Measurements from ENCODE around the gene SYNGR3.

SYNGR3 gene

GRCh38 chr16:1997494-1998359, 8.0 kb downstream of the SYNGR3 start:
- H3K27ac ChIP-seq = no peak overlapping the region
- in situ Hi-C loops (cut with HindIII; ENCODE audit: low pct_ligation_motif_present, low sequenced_read_pairs) = no loop called here
- H3K27me3 ChIP-seq (replicated peaks) = no peaks in the 10 kb centered on the region
- H3K4me3 ChIP-seq (ENCODE audit: low read depth, low read length) = no peak overlapping the region
- TF ChIP-seq CTCF (IDR thresholded peaks at IDR 0.05; ENCODE audit: low read depth, low read length, missing control alignments) = no peak
- peaks cover 60% of the 10 kb centered on the region for H3K36me3 ChIP-seq (replicated peaks)
- no peak for DNase-seq

GRCh38 chr16:1998360-1998835, 8.6 kb downstream of the SYNGR3 start:
- in situ Hi-C loops (cut with HindIII; ENCODE audit: low pct_ligation_motif_present, low sequenced_read_pairs) = no loop called here
- Histone ChIP-seq H3K4me3 (ENCODE audit: low read depth, low read length) (no peak overlapping the region), H3K27me3 (replicated peaks) (no peaks in the 10 kb centered on the region), H3K27ac (no peak overlapping the region), H3K36me3 (replicated peaks) (peaks cover 67% of the 10 kb centered on the region)
- DNase-seq = no peak
- TF ChIP-seq CTCF (IDR thresholded peaks at IDR 0.05; ENCODE audit: low read depth, low read length, missing control alignments) = no peak

GRCh38 chr16:1998852-1999801, 9.4 kb downstream of the SYNGR3 start:
- in situ Hi-C loops (cut with HindIII; ENCODE audit: low pct_ligation_motif_present, low sequenced_read_pairs) = no loop called here
- DNase-seq = no peak
- H3K4me3 ChIP-seq (ENCODE audit: low read depth, low read length) = no peak overlapping the region
- TF ChIP-seq CTCF (IDR thresholded peaks at IDR 0.05; ENCODE audit: low read depth, low read length, missing control alignments) = no peak
- peaks cover 69% of the 10 kb centered on the region for H3K36me3 ChIP-seq (replicated peaks)
- no peaks in the 10 kb centered on the region for H3K27me3 ChIP-seq (replicated peaks)
- no peak overlapping the region for H3K27ac ChIP-seq

GRCh38 chr16:1999866-2000514, 10.2 kb downstream of the SYNGR3 start:
- Histone ChIP-seq H3K36me3 (replicated peaks) (peaks cover 69% of the 10 kb centered on the region), H3K27me3 (replicated peaks) (no peaks in the 10 kb centered on the region), H3K27ac (no peak overlapping the region), H3K4me3 (ENCODE audit: low read depth, low read length) (no peak overlapping the region)
- no peak for TF ChIP-seq CTCF (IDR thresholded peaks at IDR 0.05; ENCODE audit: low read depth, low read length, missing control alignments)
- no peak for DNase-seq
- in situ Hi-C loops (cut with HindIII; ENCODE audit: low pct_ligation_motif_present, low sequenced_read_pairs) = no loop called here

- TF ChIP-seq CTCF (IDR thresholded peaks at IDR 0.05; ENCODE audit: low read depth, low read length, missing control alignments) = no peak
- no peak overlapping the region for H3K27ac ChIP-seq
- no peak for DNase-seq
- H3K36me3 ChIP-seq (replicated peaks) = peaks cover 69% of the 10 kb centered on the region
- in situ Hi-C loops (cut with HindIII; ENCODE audit: low pct_ligation_motif_present, low sequenced_read_pairs) = no loop called here
- H3K27me3 ChIP-seq (replicated peaks) = no peaks in the 10 kb centered on the region
- no peak overlapping the region for H3K4me3 ChIP-seq (ENCODE audit: low read depth, low read length)
Observed at GRCh38 chr16:2001035-2001434, 11.3 kb downstream of the SYNGR3 start.
